HG03045 (cell line): ENCODE results near the gene RPUSD1.
A peak's percentile ranks its signal among the peaks of the same experiment; 100 is the strongest.
"Not testable (repeated sequence)": the region's sequence is repeated elsewhere in the genome, so short reads cannot be mapped to it uniquely, and the experiment has no call there.

Source experiments
- ATAC-seq: cut with Tn5 transposase; IDR thresholded peaks from one replicate; pipeline ENCODE4 v1.9.1; 2021; ENCODE audit warnings: mild to moderate bottlenecking, moderate library complexity; ENCODE audit not compliant: unreplicated experiment

RPUSD1 gene

GRCh38 chr16:751152-752006, 36.8 kb downstream of the RPUSD1 start:
- ATAC-seq, result no peak

- no peak for ATAC-seq
Measured at GRCh38 chr16:750485-750884, 37.7 kb downstream of the RPUSD1 start.

- ATAC-seq, result no peak
Measured at GRCh38 chr16:749010-749409, 39.2 kb downstream of the RPUSD1 start.

- no peak for ATAC-seq
Measured at GRCh38 chr16:747978-748746, 40.0 kb downstream of the RPUSD1 start.

- no peak for ATAC-seq
Measured at GRCh38 chr16:746637-747036, 41.5 kb downstream of the RPUSD1 start.

- ATAC-seq, result no peak
Measured at GRCh38 chr16:745739-746138, 42.4 kb downstream of the RPUSD1 start.

- ATAC-seq, result no peak
Measured at GRCh38 chr16:743794-744500, 44.2 kb downstream of the RPUSD1 start.

GRCh38 chr16:742894-743293, 45.3 kb downstream of the RPUSD1 start:
- not testable (repeated sequence) for ATAC-seq

- no peak for ATAC-seq
Measured at GRCh38 chr16:741986-742629, 46.1 kb downstream of the RPUSD1 start.

- ATAC-seq, result peak; percentile 68
Measured at GRCh38 chr16:740764-741505, 47.2 kb downstream of the RPUSD1 start, which contains the start of gene CIAO3. Gene CIAO3, minus strand, starts transcription at chr16:740997. Its CDS starts 12 bp downstream, at chr16:740985.

GRCh38 chr16:740459-740763, 47.8 kb downstream of the RPUSD1 start:
- ATAC-seq, result peak; percentile 9

- no peak for ATAC-seq
Measured at GRCh38 chr16:739560-740458, 48.4 kb downstream of the RPUSD1 start.

- ATAC-seq, result no peak
Measured at GRCh38 chr16:736936-737481, 51.2 kb downstream of the RPUSD1 start.

GRCh38 chr16:735982-736453, 52.2 kb downstream of the RPUSD1 start:
- ATAC-seq, result no peak

- no peak for ATAC-seq
Measured at GRCh38 chr16:734981-735881, 53.0 kb downstream of the RPUSD1 start.
